ENCODE data around the gene CD99L2. TPM values are rescaled to one million over a fixed set of nuclear protein-coding genes. Genes with fewer than 3 reads are reported as not detected.

The CD99L2 gene
- total RNA-seq, 6 experiments from 2014 or later, result 53.9 to 67.1 (median 56.4) TPM

GRCh38 chrX:150846130-150846529 lies 52.3 kb downstream of the CD99L2 start:
- Mint-ChIP-seq H3K4me3 (no peak overlapping the region), H3K27me3 (ENCODE audit: insufficient read depth) (no peaks in the 10 kb centered on the region; the same call in 1 of the 2 replicates), H3K9me3 (no peaks in the 10 kb centered on the region), H3K36me3 (ENCODE audit: low read depth) (no peaks in the 10 kb centered on the region), H3K27ac (no peak overlapping the region), H3K4me1 (ENCODE audit: low read depth) (peaks cover 15% of the 10 kb centered on the region)
- DNase-seq, result no peak
- no peak for TF ChIP-seq CTCF (IDR thresholded peaks at IDR 0.05)

- peaks cover 16% of the 10 kb centered on the region for H3K4me1 Mint-ChIP-seq (ENCODE audit: low read depth)
- no peak overlapping the region for H3K4me3 Mint-ChIP-seq
- H3K9me3 Mint-ChIP-seq, result no peaks in the 10 kb centered on the region
- H3K36me3 Mint-ChIP-seq (ENCODE audit: low read depth), result no peaks in the 10 kb centered on the region
- no peak for DNase-seq
- H3K27ac Mint-ChIP-seq, result no peak overlapping the region
- no peaks in the 10 kb centered on the region; the same call in 1 of the 2 replicates for H3K27me3 Mint-ChIP-seq (ENCODE audit: insufficient read depth)
- TF ChIP-seq CTCF (IDR thresholded peaks at IDR 0.05), result no peak
Observed at GRCh38 chrX:150845091-150845490, 53.4 kb downstream of the CD99L2 start.

- no peak for DNase-seq
- peaks cover 16% of the 10 kb centered on the region for H3K4me1 Mint-ChIP-seq (ENCODE audit: low read depth)
- TF ChIP-seq CTCF (IDR thresholded peaks at IDR 0.05), result no peak
- no peak overlapping the region for H3K27ac Mint-ChIP-seq
- H3K4me3 Mint-ChIP-seq, result no peak overlapping the region
- no peaks in the 10 kb centered on the region for H3K36me3 Mint-ChIP-seq (ENCODE audit: low read depth)
- no peaks in the 10 kb centered on the region for H3K9me3 Mint-ChIP-seq
- H3K27me3 Mint-ChIP-seq (ENCODE audit: insufficient read depth), result no peaks in the 10 kb centered on the region; the same call in 1 of the 2 replicates
Observed at GRCh38 chrX:150844016-150844415, 54.5 kb downstream of the CD99L2 start.

- H3K36me3 Mint-ChIP-seq (ENCODE audit: low read depth), result no peaks in the 10 kb centered on the region
Observed at GRCh38 chrX:150842198-150842685, 56.2 kb downstream of the CD99L2 start.

GRCh38 chrX:150841456-150842197 lies 56.8 kb downstream of the CD99L2 start:
- no peak for DNase-seq
- no peaks in the 10 kb centered on the region for H3K9me3 Mint-ChIP-seq
- no peaks in the 10 kb centered on the region for H3K27me3 Mint-ChIP-seq (ENCODE audit: insufficient read depth)
- no peak for TF ChIP-seq CTCF (IDR thresholded peaks at IDR 0.05)
- no peak overlapping the region for H3K27ac Mint-ChIP-seq
- no peak overlapping the region for H3K4me3 Mint-ChIP-seq
- no peaks in the 10 kb centered on the region for H3K36me3 Mint-ChIP-seq (ENCODE audit: low read depth)
- peaks cover 16% of the 10 kb centered on the region for H3K4me1 Mint-ChIP-seq (ENCODE audit: low read depth)

More at GRCh38 chrX:150842198-150842685, 56.2 kb downstream of the CD99L2 start:
- DNase-seq, result no peak
- Mint-ChIP-seq H3K27ac (no peak overlapping the region), H3K9me3 (no peaks in the 10 kb centered on the region), H3K4me1 (ENCODE audit: low read depth) (peaks cover 16% of the 10 kb centered on the region), H3K4me3 (no peak overlapping the region), H3K27me3 (ENCODE audit: insufficient read depth) (no peaks in the 10 kb centered on the region)
- TF ChIP-seq CTCF (IDR thresholded peaks at IDR 0.05), result no peak

Measured in HFFc6 (cell line).